HG03342 (cell line): Measurements from ENCODE around the gene KANK4.

Experiments
- ATAC-seq: cut with Tn5 transposase; IDR thresholded peaks from one replicate; pipeline ENCODE4 v1.9.1; 2021; ENCODE audit warnings: mild to moderate bottlenecking, moderate library complexity; ENCODE audit not compliant: unreplicated experiment

KANK4 gene

DNA sequence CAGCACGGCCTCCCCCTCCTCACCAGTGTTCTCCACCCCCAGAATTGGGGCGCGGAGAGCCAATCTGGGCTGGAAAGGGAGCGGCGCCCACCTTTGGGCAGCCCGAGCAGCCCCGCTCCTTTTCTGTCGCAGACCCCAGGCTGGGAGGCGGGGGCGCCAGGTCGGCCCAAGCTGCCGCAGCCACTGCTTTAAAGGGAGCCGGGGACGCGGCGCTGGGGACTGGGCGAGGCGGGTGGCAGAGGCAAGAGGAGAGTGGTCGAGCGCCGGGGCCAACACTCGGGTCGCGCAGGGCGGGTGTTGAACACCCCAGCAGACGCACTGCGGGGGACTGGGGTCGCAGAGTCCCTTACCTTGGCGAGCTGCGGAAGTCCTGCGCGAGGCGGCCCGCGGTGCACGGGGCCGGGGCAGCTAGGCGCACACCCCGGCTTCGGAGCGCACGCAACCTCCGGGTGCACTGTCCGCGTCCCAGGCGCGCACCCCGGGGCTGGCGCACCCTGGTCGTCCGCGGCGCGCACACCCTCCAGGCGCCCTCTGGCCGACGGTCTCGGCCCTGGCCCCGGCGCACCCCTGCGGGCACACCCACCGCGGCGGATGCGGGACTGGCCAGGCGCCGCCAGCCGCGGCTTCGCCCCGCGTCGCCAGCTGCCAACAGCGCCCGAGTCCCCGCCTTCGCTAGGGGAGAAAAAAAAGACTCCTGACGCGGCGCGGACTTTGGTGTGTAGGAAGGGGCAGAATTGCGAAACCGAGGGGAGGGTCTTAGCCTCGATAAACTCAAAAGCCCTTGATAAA, at the start of gene KANK4:
KANK4 (minus strand) TSS at position 679 of the 789 bp plus-strand sequence. CDS start 37,870 bp downstream, outside the sequence.
- ATAC-seq, result no peak

GRCh38 chr1:62368989-62369388, 49.8 kb upstream of the KANK4 start:
- ATAC-seq, result no peak

DNA sequence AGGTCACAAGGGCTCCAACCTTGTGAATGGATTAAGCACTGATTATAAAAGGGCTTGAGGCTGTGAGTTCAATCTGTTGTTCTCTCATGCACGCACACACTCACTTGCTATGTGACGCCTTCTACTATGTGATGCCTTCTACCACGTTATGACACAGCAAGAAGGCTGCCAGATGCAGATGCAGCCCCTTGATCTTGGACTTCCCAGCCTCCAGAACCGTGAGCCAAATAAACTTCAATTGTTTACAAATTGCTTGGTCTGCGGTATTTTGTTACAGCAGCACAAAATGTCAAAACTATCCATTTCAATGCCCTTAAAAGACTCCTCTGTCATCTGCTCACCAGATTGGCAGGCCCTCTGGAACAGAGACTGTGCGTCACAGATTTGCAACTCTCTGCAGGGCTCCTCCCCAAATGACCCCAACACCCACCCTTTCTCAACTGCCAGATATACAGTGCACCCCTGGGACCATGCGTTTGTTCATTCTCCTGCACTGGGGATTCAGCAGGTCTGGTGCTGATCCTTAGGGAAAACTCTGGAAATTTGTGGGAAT, 47.8 kb upstream of the KANK4 start:
- ATAC-seq, result no peak

GRCh38 chr1:62364721-62365120, 45.5 kb upstream of the KANK4 start:
- no peak for ATAC-seq

DNA sequence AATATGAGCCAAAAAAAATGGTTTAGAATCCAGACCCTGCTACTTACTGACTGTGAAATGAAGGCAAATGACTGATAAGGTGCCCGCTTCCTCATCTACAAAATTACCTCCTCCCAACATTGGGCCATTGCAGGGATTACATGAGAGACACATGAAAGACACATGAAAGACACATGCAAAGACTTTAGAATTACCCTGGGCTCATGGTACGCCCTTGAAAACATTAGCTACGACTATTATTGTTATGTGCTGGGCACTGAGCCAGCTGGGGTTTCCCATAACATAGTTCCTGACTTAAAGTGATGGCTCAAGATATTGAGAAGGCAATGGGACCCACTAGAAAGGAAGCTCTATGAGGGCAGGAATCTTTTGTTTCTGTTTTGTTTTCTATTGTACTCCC, 43.7 kb upstream of the KANK4 start:
- ATAC-seq, result no peak

GRCh38 chr1:62362061-62362917, 43.1 kb upstream of the KANK4 start:
- ATAC-seq, result no peak

DNA sequence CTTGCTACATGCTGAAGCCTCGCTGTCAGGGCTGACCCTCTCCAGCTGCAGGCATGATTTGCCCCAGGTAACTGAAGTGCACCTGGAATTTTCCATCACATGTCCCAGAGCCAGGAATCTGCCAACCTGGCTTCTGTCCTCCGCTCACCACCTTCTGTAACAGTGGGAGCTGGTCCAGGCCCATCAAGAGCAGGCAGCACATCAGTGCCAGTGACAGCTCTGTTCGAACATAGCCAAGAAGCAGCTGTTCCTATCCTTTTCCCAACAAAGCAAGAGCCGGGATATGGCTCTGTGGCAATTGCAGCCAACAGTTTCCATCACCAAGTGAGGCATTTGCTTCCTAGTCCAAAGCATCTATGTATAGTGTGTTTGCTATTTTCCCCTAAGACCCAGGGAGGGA, 42.2 kb upstream of the KANK4 start:
- ATAC-seq, result no peak

GRCh38 chr1:62358665-62359373, 39.6 kb upstream of the KANK4 start:
- ATAC-seq, result no peak

GRCh38 chr1:62357916-62358315, 38.7 kb upstream of the KANK4 start:
- ATAC-seq, result no peak

- peak; percentile 49 for ATAC-seq
Measured at GRCh38 chr1:62356257-62356835, 37.1 kb upstream of the KANK4 start.

GRCh38 chr1:62355095-62355494, 35.9 kb upstream of the KANK4 start:
- no peak for ATAC-seq

GRCh38 chr1:62353853-62354252, 34.6 kb upstream of the KANK4 start:
- no peak for ATAC-seq

- no peak for ATAC-seq
Measured at GRCh38 chr1:62352387-62352786, 33.2 kb upstream of the KANK4 start.

- ATAC-seq, result no peak
Measured at GRCh38 chr1:62349470-62350233, 30.4 kb upstream of the KANK4 start.

DNA sequence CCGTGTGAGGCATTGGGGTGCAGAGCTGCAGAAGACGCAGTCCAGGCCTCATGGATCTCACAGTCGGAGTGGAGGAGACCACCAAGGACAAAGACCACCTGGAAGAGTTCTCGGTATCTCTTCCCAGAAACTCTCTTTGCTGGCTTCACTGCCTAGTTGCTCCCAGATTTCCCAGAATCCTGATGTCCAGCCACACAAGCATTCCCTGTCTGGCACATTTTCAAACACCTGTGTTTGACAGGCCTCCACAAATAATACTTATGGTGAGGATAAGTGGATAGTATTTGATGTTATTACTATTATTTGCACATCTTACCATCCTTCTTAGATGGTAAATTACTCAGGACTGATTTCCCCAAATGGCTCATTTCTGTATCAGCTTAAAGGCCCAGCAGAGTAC, 27.7 kb upstream of the KANK4 start:
- no peak for ATAC-seq

DNA sequence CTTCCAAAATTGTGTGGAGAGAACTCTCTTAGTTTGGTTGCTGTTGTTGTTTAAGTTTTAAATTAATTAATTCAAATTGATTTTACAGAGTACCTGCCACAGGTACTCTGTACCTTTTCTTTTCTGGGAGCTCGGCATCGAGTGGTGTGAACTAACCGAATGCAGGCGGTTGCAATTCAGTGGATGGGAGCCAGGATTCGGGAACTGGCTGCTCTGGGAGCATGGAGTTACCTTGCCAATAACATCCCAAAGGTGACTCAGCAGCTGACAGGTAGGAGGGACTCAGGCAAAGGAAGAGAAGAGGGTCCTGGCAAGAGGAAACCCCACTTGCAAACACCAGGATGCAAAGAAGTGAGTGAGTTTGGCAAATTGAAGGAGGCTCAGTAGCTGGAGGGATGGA, 24.7 kb upstream of the KANK4 start:
- no peak for ATAC-seq

DNA sequence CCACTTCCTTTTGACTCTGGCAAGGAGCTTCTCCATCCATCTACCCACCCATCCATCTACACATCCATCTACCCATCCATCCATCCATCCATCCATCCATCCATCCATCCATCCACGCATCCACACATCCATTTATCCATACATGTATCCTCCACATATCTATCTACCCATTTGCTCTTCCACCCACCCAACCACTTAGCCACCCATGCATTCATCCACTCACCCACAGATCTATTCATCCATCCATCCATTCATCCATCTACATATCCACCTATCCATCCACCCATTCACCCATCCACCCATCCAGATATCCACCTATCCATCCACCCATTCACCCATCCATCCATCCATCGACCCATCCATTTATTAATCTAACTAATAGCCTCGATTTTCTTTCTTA, 23.0 kb upstream of the KANK4 start:
- ATAC-seq, result no peak

DNA sequence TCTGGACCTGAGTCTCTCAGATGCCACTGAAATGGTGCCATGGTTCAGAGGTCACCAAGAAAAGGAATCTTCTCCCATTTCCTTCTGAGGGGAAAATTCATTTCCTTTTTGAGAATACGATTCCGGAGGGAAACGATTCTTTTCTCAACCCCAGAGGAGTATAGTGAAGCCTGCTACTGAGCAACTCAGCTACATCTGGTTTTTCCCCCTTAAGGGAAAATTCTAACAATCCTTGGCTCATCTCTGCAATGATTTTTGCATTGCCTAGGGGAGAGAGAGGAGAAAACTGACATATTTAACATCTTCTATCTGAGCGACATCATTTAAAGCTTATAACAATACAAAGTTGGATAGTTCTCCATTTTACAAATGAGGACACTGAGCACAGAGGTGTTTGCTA, 22.4 kb upstream of the KANK4 start:
- ATAC-seq, result no peak

DNA sequence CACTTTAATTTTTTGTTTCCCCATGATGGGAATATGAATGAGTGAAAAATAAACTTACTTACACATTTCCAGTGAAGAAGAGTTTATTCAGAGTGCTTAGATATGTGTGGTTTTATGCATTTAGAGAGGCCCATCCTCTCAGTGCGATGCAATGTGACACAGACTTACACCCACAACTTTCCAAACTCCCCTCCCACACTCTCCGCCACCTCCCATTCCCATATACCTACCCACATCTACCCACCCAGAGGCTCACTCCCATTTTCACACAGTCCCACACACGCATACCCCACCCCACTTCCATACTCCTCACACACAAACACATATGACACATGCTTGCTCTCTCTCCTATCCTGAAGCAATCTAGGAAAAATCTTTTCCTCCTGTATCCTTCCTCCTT, 21.9 kb upstream of the KANK4 start:
- ATAC-seq, result no peak
